ENCODE data around the gene RBM12. TPM values are rescaled to one million over a fixed set of nuclear protein-coding genes. Genes with fewer than 3 reads are reported as not detected.
A peak's percentile ranks its signal among the peaks of the same experiment; 100 is the strongest.

Gene RBM12
- total RNA-seq, 4 donors from 2014 or later: 24.9 to 35.0 (median 30.8) TPM

GRCh38 chr20:35704514-35705261 is 40.0 kb upstream of the RBM12 start:
- Histone ChIP-seq H3K4me3 (no peak overlapping the region), H3K27ac (no peak overlapping the region), H3K27me3 (no peaks in the 10 kb centered on the region), H3K9me3 (no peaks in the 10 kb centered on the region), H3K36me3 (peaks cover 0 to 85% (median 16%) of the 10 kb centered on the region in 3 donors), H3K4me1 (peaks cover 0 to 51% (median 12%) of the 10 kb centered on the region in 4 donors)
- WGBS, 2 donors: 85 to 87% methylated on average over 5 of the region's 5 CpGs
- no peak for DNase-seq (ENCODE audit: low spot score in 2 of 2)
- TF ChIP-seq, protein P1, sequence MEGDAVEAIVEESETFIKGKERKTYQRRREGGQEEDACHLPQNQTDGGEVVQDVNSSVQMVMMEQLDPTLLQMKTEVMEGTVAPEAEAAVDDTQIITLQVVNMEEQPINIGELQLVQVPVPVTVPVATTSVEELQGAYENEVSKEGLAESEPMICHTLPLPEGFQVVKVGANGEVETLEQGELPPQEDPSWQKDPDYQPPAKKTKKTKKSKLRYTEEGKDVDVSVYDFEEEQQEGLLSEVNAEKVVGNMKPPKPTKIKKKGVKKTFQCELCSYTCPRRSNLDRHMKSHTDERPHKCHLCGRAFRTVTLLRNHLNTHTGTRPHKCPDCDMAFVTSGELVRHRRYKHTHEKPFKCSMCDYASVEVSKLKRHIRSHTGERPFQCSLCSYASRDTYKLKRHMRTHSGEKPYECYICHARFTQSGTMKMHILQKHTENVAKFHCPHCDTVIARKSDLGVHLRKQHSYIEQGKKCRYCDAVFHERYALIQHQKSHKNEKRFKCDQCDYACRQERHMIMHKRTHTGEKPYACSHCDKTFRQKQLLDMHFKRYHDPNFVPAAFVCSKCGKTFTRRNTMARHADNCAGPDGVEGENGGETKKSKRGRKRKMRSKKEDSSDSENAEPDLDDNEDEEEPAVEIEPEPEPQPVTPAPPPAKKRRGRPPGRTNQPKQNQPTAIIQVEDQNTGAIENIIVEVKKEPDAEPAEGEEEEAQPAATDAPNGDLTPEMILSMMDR (IDR thresholded peaks at IDR 0.05): no peak
- TF ChIP-seq EP300 (IDR thresholded peaks at IDR 0.05) (no peak), POLR2A (IDR thresholded peaks at IDR 0.05) (no peak)

GRCh38 chr20:35702824-35703695 is 38.4 kb upstream of the RBM12 start:
- 47 to 57% methylated on average over 4 of the region's 4 CpGs for WGBS, 2 donors
- Histone ChIP-seq H3K4me1 (peaks cover 0 to 40% (median 11%) of the 10 kb centered on the region in 4 donors), H3K4me3 (no peak overlapping the region), H3K9me3 (no peaks in the 10 kb centered on the region), H3K27me3 (no peaks in the 10 kb centered on the region), H3K36me3 (peaks cover 0 to 70% (median 16%) of the 10 kb centered on the region in 3 donors), H3K27ac (no peak overlapping the region)
- no peak for TF ChIP-seq EP300 (IDR thresholded peaks at IDR 0.05)
- TF ChIP-seq, protein P1 (IDR thresholded peaks at IDR 0.05): no peak
- TF ChIP-seq POLR2A (IDR thresholded peaks at IDR 0.05): no peak
- DNase-seq (ENCODE audit: low spot score in 2 of 2): no peak

DNA sequence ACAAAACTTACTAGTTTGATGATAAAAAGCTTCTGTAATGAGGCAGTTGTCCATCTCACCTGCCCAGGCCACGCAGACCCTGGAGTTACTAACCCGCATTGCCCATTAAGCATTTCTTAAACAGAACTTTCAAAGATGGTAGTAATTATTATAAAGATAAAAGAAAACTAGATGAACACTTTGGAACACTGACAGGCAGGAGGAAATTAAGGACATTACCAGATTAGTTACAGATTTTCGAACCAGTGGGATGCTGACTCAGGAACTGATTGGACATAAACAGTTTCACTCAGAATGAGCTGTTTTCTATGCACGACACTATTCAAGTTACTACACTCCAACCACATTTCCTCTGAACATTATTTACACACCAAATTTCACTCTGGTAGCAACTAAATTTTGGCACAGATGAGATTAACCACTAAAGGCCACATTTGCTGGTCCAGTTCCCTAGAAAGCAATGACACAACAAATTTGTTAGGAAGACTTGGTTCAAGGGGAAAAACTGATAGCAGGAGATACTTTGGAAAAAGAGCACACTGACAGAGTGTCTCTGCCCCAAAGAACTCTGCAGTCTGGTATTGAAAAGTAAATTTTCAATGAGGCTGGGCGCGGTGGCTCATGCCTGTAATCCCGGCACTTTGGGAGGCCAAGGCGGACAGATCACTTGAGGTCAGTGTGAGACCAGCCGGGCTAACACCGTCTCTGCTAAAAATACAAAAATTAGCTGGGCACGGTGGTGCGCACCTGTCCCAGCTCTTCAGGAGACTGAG is 37.5 kb upstream of the RBM12 start:
- peaks cover 0 to 61% (median 15%) of the 10 kb centered on the region in 3 donors for H3K36me3 ChIP-seq
- DNase-seq (ENCODE audit: low spot score in 2 of 2): no peak

GRCh38 chr20:35700625-35701148 is 36.0 kb upstream of the RBM12 start:
- WGBS, 2 donors: 91 to 96% methylated on average over 7 of the region's 7 CpGs
- no peak for DNase-seq (ENCODE audit: low spot score in 2 of 2)
- TF ChIP-seq POLR2A (IDR thresholded peaks at IDR 0.05): no peak
- no peak for TF ChIP-seq EP300 (IDR thresholded peaks at IDR 0.05)
- TF ChIP-seq, protein P1 (IDR thresholded peaks at IDR 0.05): no peak
- H3K27me3 ChIP-seq: no peaks in the 10 kb centered on the region
- no peaks in the 10 kb centered on the region for H3K9me3 ChIP-seq
- H3K4me3 ChIP-seq: no peak overlapping the region
- H3K4me1 ChIP-seq: peaks cover 0 to 43% (median 17%) of the 10 kb centered on the region in 4 donors
- H3K27ac ChIP-seq: peak overlapping the region in 3 of 4 donors; percentile 91 to 96 (median 91)
- H3K36me3 ChIP-seq: peaks cover 0 to 54% (median 4%) of the 10 kb centered on the region in 3 donors

More for the DNA sequence above, 37.5 kb upstream of the RBM12 start:
- no peaks in the 10 kb centered on the region for H3K27me3 ChIP-seq
- TF ChIP-seq, protein P1 (IDR thresholded peaks at IDR 0.05): no peak
- TF ChIP-seq EP300 (IDR thresholded peaks at IDR 0.05) (no peak), POLR2A (IDR thresholded peaks at IDR 0.05) (no peak)
- peaks cover 0 to 43% (median 17%) of the 10 kb centered on the region in 4 donors for H3K4me1 ChIP-seq
- no peak overlapping the region for H3K4me3 ChIP-seq
- no peak overlapping the region for H3K27ac ChIP-seq
- no peaks in the 10 kb centered on the region for H3K9me3 ChIP-seq
- 76 to 79% methylated on average over 12 of the region's 12 CpGs for WGBS, 2 donors

All from tibial nerve (tissue), 4 donors.